Measurements from ENCODE around the gene SLAIN1. TPM values are rescaled to one million over a fixed set of nuclear protein-coding genes. Genes with fewer than 3 reads are reported as not detected.

SLAIN1 gene
- total and polyA plus RNA-seq, 2 of the 4 experiments (the other 2 are of a cell fraction), result 0.29 to 0.36 TPM

- H3K23ac ChIP-seq (ENCODE audit: low read depth, low read length), result no peak overlapping the region
- ChIA-PET POLR2A (ENCODE audit: unreplicated experiment) (no interaction called here), CTCF (interaction anchor here (0.6 kb wide), 1 partner anchor 224 kb away, joined by 4 read pairs; no protein-coding TSS in a partner anchor)
- no peak overlapping the region for H3K9ac ChIP-seq (ENCODE audit: low read depth, low read length)
- no peak overlapping the region for H2BK15ac ChIP-seq (ENCODE audit: low read depth, low read length)
- no peak overlapping the region for H3K14ac ChIP-seq (replicated peaks; ENCODE audit: low read depth, low read length)
- H3K9me1 ChIP-seq (ENCODE audit: insufficient read depth, low read length), result no peaks in the 10 kb centered on the region
- H3K4ac ChIP-seq (ENCODE audit: low read depth, low read length), result no peak overlapping the region
- H3K9me3 ChIP-seq (ENCODE audit: control insufficient read depth, insufficient read depth, low read length), result no peaks in the 10 kb centered on the region
- H3K56ac ChIP-seq (ENCODE audit: extremely low read depth, insufficient read depth, low read length), result no peak overlapping the region
- no peak overlapping the region for H3K4me3 ChIP-seq (ENCODE audit: insufficient read depth, low read depth, low read length)
- no peaks in the 10 kb centered on the region for H3K79me1 ChIP-seq (ENCODE audit: low read depth in 1 of 2, low read length in 2 of 2)
- no peak overlapping the region for H3K18ac ChIP-seq (ENCODE audit: low read depth, low read length)
- H2BK20ac ChIP-seq (ENCODE audit: low read depth, low read length), result no peak overlapping the region
- intact Hi-C loops (cut with micrococcal nuclease) (no loop called here), in situ Hi-C loops (cut with MboI; ENCODE audit: low sequenced_read_pairs) (no loop called here), dilution Hi-C loops (cut with HindIII; ENCODE audit: low sequenced_read_pairs, unreplicated experiment) (no loop called here)
- no peak overlapping the region for H2AK9ac ChIP-seq (replicated peaks; ENCODE audit: low read depth, low read length, poor library complexity)
- TF ChIP-seq RFX5 (IDR thresholded peaks at IDR 0.05; ENCODE audit: low read depth, low read length) (no peak), POLR2A (IDR thresholded peaks at IDR 0.05; ENCODE audit: low read depth, low read length) (no peak), RCOR1 (IDR thresholded peaks at IDR 0.05; ENCODE audit: insufficient replicate concordance, low read length) (no peak), MXI1 (IDR thresholded peaks at IDR 0.05; ENCODE audit: borderline replicate concordance, low read depth, low read length) (no peak), USF2 (IDR thresholded peaks at IDR 0.05; ENCODE audit: low read depth, low read length) (no peak), CHD1 (IDR thresholded peaks at IDR 0.05; ENCODE audit: low read depth, low read length) (no peak), NFE2L2 (IDR thresholded peaks at IDR 0.05; ENCODE audit: low read depth, low read length) (no peak), MAZ (IDR thresholded peaks at IDR 0.05; ENCODE audit: borderline replicate concordance, low read depth, low read length) (no peak), FOS (IDR thresholded peaks at IDR 0.05; ENCODE audit: low read depth, low read length) (no peak), SMC3 (IDR thresholded peaks at IDR 0.05; ENCODE audit: low read depth, low read length) (no peak), RAD21 (IDR thresholded peaks at IDR 0.05; ENCODE audit: low read length) (no peak), BHLHE40 (IDR thresholded peaks at IDR 0.05; ENCODE audit: low read depth, low read length) (no peak), MAFK (IDR thresholded peaks at IDR 0.05; ENCODE audit: low read depth, low read length) (no peak), ELK1 (IDR thresholded peaks at IDR 0.05; ENCODE audit: borderline replicate concordance, low read depth, low read length) (no peak), CEBPB (IDR thresholded peaks at IDR 0.05; ENCODE audit: low read depth, low read length) (no peak)
- TF ChIP-seq, protein P1, sequence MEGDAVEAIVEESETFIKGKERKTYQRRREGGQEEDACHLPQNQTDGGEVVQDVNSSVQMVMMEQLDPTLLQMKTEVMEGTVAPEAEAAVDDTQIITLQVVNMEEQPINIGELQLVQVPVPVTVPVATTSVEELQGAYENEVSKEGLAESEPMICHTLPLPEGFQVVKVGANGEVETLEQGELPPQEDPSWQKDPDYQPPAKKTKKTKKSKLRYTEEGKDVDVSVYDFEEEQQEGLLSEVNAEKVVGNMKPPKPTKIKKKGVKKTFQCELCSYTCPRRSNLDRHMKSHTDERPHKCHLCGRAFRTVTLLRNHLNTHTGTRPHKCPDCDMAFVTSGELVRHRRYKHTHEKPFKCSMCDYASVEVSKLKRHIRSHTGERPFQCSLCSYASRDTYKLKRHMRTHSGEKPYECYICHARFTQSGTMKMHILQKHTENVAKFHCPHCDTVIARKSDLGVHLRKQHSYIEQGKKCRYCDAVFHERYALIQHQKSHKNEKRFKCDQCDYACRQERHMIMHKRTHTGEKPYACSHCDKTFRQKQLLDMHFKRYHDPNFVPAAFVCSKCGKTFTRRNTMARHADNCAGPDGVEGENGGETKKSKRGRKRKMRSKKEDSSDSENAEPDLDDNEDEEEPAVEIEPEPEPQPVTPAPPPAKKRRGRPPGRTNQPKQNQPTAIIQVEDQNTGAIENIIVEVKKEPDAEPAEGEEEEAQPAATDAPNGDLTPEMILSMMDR (conservative IDR thresholded peaks at IDR 0.05; ENCODE audit: low read depth, low read length), result no peak
- no peaks in the 10 kb centered on the region for H3K36me3 ChIP-seq (ENCODE audit: control insufficient read depth, insufficient read depth, low read length)
- no peak overlapping the region for H2BK120ac ChIP-seq (ENCODE audit: low read depth, low read length)
- H2AFZ ChIP-seq (replicated peaks; ENCODE audit: low read length, poor library complexity), result no peak overlapping the region
- no peaks in the 10 kb centered on the region for H4K20me1 ChIP-seq (ENCODE audit: insufficient read depth, low read length)
- no TSS peak for BruUV-seq (replicated peaks)
- no peak overlapping the region for H2BK5ac ChIP-seq (ENCODE audit: low read depth, low read length, poor library complexity, severe bottlenecking)
- H3K27ac ChIP-seq (ENCODE audit: insufficient read depth, low read length), result no peak overlapping the region
- DNase-seq (no peak), ATAC-seq (ENCODE audit: low read depth) (no peak)
- H4K5ac ChIP-seq (ENCODE audit: low read depth, low read length), result no peak overlapping the region
- H4K91ac ChIP-seq (ENCODE audit: insufficient read depth, low read depth, low read length), result no peak overlapping the region
- H4K8ac ChIP-seq (ENCODE audit: low read depth in 2 of 2, low read length in 2 of 2), result no peak overlapping the region
- WGBS, 2 experiments (ENCODE audit: extremely low coverage in 2 of 2, insufficient read length in 1 of 2), result no CpG with 5 or more reads among the region's 5 CpGs
- H3K27me3 ChIP-seq (ENCODE audit: control insufficient read depth, insufficient read depth, low read length), result peaks cover 9% of the 10 kb centered on the region
- no peaks in the 10 kb centered on the region for H3K4me1 ChIP-seq (ENCODE audit: control insufficient read depth, insufficient read depth, low read length)
- H3K4me2 ChIP-seq (ENCODE audit: low read depth, low read length), result no peak overlapping the region
- no peak overlapping the region for H2AK5ac ChIP-seq (ENCODE audit: low read depth, low read length)
These were observed 5.9 kb downstream of the SLAIN1 start for GRCh38 chr13:77703408-77703807.
